Activated CD4-positive, alpha-beta T cell treated with anti-CD3 and anti-CD28 coated beads for 4 hours (primary cell): ENCODE data around the gene DEXI.
"Not testable (repeated sequence)": the region's sequence is repeated elsewhere in the genome, so short reads cannot be mapped to it uniquely, and the experiment has no call there.

Experiments used
- DNase-seq, 2 donors: peaks; one replicate each; pipeline ENCODE4 v3.0.0-alpha.2; 2020

Gene DEXI

DNA sequence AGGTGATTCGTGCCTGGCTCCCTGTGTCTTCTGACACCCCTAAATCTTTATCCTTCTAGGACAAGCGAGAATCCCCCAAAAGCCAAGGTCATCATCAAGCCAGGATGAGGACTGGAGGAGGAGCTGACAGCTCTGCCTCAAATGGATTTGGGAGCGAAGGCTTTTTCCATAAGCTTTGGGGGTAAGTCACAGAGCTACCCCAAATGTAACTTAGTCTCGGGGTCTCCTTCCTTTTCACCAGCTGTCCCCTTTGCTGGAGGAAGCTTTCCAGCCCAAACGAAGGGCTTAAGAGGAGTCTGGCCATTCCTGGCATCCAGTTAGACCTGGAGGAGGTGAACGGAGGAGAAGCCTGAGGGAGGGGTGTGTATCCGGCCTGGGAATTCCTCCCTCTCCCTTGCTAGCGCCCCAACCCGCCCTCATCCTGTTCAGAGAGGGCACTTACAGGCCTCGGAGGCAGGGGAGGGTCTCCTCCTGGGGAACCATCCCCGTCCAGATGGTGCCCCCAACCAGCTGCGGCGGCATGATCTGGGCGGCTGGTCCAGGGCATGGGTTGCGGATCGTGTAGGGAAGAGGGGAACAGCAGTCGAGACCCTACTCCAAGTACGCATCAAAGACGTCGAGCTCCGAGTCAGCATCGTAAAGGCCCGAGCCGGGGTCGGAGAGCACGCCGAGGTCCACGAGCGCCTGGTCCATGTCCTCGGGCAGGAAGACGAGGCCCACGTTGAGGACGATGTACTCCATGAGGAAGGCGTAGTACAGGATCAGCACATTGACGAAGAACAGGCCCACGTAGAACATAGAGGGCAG, 938 bp downstream of the DEXI start:
- DNase-seq = no peak

DNA sequence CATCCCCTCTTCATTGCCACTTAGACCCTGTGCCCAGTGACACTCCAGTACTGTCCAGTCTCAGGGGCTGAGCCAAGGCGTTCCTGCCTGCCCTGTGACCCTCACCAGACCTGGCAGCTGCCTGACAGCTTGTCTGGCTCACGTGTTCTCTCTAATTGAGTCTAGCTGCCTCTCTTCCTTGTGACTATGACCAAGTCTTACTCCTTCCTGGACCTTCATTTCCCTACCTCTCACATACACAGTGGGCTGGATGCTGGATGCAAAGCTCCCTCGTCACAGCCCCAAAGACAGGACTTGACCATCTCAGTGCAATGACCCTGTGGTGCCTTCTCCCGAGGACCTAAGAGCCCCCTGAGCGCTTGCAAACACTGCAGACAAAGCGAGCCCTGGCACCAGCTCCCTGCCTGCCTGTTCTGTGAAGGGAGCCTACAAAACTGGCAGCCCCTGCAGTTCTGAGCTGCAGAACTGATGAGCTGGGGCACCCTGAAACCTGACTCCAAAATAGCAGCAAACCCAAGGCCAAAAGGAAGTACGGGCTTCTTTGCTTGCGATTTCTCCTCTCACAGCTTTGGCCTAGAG, 1.7 kb downstream of the DEXI start:
- DNase-seq = no peak

DNA sequence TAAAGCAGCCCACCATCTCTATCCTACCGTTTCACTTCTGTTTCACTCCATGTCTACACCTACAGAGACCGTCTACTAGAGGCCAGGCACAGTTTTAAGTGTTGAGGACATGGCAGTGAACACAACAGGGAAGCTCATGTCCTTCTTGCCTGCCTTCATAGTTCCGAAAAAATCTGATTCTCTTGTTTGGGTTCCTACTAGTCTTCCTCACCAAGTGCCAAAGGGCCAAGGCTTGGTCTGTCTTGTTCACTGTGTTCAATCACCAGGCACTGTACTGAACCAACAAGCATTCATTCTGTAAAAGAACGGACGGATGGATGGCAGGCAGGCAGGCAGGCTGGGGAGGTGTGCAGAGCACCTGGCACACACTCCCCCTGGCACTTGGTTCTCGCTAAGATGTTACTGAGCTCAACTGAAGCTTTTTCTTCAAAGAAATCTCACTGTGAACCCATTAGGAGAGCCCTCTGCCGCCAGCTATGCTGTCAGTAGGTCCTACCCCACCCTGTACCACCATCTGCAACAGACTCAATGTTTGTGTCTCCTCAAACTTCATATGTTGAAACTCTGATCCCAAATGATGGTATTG, 2.5 kb downstream of the DEXI start:
- no peak for DNase-seq

DNA sequence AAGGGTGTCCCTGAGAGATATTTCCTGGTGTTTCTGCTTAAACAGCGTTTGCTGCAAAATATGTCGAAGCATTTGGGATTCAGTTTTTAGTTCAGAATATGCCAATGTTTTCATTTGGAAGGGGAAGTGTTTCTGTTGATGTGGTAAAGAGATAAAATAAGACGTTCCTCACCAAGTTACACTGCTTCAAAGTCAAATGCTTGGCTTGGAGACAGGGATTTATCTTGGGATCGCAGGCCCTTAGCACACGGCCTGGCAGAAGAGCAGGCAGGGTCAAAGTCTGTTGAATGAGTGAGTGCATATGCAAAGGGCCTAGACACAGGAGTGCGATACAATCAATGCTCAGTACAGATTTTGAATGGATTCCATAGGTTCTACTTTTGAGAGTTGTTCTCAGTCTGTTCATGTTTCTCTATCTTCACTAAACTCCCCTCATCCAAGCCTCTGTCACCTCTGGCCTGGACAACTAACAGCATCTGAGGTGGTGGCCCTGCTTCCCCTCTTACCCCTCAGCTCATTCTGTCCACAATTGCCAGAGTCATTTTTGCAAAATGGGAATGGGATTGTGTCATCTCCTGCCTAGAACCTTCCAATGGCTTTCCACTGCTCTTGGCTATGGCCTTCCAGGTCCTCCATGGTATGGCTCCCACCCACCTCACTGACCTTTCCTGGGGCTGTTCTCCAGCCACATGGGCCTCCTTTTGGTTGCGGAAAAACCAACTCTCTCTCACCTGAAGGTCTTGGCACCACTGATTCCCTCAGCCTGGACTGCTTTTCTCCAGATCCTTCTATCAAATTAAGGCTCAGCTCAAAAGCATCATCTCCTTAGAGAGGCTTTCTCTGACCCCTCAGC, 3.2 kb downstream of the DEXI start:
- DNase-seq = no peak

DNA sequence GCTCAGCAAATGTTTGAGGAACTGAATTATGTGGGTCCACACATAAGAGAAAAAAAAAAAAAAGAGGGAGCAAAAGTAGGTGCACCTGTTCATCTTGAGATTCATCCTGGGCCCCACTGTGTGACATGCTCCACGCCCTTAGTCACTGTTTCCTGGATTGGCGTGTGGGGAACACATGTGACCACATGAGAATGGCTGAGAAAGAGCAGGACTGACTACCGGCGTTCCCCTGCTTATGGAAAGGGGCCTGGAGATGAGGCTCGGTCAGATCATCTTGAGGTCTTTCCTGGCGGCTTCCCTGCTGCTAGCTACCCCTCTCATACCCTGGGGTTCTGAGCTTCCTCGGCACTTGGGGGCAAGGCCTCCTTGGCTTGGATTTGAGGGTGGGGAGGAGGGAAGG, 3.9 kb downstream of the DEXI start:
- peak; percentile 27 to 34 for DNase-seq

DNA sequence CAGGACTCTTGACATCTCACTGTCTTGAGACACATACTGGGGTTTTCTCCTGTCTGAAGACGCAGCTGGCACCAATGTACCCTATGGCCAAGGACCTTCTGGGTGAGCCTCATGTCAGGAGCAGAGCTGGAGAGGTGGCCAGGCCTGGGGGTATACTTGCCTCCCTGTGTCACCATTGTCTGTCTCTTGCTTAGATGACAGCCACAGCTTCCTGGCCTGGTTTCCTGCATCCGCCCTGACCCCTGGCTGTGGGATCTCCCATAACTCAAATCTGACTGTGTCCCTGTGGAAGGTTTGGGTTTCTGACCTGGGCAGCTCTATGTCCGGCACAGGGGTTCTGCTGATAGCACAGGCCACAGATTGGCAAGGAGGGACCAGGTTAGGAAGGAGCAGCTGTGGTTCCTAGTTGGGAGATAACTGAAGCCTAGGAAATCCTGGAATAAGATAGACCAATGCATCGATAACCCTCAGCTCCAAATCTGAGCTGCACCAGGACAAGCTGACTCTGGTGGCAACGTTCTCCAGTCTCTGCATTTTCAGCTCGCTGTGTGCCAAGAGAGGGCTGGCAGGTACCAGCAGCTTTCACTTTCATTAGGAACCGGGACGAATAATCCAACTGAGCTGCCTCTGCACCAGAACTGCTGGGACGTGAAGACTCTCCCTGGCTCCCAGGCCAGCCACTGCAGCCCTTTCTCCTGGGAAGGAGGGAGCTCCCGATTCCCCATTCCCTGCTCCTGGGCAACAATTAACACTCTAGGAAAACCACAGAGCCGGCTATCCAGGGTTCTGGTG, 5.0 kb downstream of the DEXI start:
- DNase-seq = no peak

DNA sequence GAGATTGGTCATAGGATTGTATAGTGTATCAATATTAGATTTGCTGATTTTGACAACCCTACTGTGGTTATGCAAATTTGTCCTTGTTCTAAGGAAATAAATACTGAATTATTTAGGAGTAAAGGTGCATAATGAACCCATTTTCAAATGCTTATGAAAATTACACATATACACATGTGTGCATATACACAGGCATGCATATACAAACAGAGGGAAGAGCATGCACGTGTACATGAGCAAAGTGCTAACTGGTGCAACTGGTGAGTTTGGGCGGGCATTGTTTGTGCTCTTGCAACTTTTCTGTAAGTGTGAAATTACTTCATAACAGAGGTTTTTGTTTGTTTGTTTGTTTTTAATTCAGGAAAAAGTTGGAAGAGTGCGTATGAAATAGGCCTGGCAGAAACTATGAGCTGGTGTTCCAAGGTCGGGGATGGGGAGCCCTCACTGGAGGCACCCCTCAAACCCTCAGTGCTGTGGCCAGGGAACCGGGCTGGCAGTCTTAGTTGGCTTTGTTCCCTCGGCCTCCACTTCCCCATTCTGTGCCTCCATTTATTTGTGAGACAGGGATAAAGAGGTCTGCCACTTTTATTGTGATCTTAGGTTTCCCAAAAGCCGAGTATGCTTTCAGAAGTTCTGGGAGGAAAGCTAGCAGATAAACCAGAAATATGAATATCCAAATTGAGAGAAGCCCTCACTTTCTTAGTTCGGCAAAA, 5.8 kb downstream of the DEXI start:
- DNase-seq = no peak

DNA sequence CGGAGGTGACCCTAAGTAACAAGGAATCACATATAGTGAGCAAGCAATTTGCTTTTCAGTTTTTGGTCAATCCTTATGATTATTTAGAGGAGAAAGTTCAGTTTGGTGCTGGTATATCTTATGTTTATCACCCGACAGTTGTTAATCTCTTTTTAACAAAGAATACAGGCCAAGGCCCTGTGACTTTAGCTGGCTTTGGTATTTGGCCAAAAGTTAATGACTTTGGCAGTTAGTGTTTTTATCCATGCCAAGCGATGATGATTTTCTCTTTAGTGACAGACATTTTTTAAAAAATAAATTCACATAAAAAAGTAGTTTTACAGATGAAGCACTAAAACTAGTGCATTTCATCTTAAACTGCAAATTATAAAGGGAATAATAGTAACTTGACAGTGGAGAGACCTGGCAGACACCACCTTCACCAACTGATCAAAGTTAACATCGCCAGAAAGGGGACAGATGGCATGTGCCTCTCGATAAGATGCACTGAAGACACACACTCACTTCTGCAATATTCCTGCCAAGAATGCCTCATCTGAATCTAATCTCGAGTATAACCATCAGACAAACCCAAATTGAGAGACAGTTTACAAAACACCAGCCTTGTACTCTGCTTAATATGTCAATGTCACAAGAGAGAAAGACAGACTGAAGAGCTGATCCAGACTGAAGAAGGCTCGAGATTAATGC, 6.9 kb downstream of the DEXI start:
- DNase-seq = no peak

DNA sequence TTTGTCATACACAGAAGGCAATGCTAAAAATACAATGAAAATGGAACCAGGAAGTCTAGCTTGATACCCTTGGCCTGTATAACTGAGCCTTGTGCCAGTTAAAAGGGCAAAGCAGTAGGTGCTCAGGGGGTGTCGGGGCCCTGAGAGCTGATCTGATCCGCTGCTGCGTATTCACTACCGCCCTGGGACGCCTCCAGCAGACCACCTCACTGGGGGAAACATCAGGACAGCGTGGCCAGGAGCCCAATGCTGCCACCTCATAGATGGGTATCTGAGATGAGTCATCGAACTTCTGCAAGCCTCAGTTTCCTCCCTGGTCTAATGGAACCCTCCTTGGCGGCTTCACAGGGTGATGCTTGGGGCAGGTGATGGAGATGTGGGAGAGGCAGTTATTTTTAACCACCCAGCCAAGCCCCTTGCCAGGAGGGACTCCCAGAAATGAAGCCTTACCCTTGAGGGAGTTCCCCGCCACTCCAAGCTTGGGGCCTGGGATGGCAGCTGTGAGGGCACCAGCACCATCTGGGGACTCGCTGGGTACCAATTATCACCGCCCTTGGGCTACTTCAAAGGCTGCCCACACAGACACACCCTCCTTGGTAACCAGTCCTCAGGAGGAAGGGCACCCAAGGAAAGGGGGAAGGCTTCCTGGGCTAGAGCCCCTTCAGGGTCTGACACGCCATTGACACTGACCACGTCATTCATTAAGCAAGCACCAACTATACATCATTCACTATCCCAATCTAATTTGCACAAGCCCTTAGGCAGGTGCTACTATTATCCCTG, 7.8 kb downstream of the DEXI start:
- no peak for DNase-seq

DNA sequence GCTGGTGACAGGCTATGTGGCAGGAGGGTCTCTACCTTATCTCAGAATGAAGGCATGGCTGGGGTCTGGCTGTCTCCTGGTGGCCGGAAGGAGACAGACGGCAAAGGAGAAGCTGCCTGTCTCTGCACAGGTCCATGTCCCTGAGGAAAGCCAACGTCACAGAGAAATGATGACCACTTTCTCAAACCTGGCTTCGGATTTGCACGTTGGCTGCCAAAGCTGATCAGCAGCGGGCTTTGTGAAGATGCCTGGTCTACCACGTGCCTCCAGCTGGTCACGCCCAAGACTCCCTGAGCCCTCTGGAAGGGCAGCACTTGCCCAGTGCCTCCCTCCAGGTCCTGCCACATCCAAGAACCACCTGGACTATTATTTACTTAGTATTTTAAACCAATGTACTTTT, 8.4 kb downstream of the DEXI start:
- no peak for DNase-seq

DNA sequence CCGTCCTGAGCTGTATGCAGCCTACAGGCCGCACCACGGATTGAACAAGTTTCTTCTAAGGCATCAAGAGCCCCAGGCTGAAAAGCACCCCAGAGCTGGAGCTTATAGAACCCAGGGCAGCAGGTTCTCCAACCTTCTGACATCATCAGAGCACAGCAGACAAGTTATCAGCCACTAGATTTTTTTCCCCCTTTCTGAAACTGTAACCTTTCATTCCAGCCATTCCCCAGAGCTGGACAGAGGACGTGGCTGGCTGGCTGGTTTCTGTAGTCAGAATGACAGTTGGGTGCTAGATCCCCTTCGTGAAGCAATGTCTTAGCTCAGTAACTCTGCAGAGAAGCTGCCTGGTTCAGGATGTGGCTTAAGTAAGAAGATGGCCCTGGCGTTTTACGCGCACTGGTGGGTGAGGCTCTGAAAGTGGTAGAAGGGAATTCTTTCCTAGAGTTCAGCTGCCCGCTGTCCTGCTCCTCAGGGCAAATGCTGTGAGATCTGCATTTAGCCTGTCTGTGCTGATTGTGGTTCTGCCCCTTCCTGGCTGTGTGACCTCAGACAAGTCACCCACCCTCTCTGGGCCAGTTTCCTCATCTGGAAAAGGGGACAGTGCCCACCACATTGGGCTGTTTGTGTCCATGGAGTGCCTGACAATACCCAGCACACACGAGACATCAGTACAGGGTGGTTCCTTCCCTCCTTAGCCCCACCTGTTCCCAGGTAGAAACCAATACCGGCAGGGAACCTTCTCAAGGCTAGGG, 9.1 kb downstream of the DEXI start:
- no peak for DNase-seq

DNA sequence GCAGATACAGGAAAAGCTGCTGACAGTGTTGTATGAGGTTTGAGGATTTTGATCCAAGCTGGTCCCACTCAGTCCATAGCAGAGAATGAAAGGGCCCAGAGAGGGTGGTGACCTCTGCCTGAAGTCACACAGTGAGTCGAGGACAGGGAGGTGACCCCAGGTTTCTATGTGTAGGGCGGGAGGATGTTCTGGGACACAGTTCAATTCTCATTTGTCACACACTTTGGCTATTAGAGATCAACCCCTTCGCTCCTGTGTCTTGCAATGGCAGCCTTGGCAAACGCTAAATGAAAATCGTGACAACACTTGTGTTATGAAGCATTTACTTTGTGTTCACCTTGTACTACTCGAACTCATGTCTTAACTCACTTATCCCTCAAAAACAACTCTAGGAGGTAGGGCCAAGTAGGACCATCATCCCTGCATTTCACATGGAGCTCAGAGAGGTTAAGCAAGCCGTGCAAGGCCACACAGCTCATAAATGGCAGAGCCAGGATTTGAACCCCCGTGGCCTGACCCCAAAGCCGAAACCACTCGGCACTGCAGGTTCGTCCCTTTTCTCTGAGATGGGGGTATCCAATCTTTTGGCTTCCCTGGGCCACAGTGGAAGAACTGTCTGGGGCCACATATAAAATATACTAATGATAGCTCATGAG, 10.2 kb downstream of the DEXI start:
- DNase-seq = no peak

DNA sequence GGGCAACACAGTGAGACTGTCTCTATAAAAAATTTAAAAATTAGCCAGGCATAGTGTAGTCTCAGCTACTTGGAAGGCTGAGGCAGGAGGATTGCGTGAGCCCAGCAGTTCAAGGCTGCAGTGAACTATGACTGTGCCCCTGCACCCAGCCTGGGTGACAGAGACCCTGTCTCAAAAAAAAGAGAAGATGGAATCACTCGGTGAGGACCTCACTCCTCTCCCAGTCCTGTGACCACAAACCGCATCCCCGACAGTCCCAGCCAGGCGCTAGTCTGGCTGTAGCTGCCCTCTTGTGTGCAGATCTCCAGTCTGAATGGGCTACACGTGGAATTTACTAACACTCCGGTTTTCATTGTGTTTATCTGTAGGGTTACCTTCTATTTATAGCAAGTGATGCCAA, 11.1 kb downstream of the DEXI start:
- DNase-seq = no peak

DNA sequence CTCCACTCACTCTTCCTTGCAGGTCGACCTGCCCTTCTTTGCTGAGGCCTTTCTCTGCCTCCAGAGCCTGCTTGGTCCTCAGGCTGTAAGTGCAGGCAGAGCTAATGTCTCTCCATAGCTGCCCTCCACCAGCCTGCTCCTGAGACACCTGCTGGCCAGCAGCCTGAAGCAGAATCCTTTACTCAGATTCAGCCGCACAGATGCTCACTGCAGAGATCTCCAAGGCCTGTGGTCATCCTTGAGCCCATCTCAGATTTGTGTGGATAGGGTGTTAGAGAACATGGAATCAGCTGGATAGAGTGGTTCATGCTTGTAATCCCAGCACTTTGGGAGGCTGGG, 11.5 kb downstream of the DEXI start:
- DNase-seq = no peak

DNA sequence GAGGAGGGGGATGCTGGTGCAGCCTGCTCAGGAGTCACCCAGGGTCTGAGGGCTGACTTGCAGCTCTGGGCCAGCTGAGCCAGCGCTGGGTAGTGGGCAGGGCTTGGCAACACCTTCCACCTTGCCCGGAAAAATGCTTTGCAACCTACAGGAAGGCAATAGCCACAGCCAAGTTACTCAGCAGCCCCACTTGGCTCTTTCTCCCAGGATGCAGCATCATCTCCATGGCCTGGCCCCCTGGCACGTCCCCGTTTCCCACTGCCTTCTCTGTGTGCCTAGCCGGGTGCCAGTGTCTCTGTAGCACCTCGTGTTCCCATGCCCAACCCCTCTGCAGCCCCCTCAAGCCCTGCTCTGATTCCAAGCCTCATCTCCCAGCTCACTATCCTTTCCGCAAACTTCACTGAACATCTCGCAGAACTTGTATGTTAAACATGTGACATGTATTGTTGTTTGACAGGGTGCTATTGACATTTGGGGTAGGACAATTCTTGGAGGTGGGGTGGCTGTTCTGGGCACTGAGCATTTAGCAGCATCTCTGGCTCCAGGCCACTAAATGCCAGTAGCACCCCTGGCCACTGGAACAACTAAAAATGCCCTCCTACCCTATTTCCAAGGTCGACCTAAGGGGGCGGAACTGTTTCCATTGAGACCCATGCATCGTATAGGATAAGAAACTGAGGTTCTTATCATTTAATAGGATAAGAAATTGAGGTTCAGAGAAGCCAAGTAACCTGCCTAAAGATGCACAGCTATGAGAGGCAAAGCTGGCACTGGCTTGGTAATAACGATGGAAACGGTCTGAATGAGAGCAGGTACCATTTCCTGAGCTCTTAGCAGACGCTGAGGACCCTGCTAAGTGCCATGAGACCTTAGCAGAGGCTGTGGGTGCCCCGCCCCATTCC, 12.2 kb downstream of the DEXI start:
- DNase-seq = no peak

DNA sequence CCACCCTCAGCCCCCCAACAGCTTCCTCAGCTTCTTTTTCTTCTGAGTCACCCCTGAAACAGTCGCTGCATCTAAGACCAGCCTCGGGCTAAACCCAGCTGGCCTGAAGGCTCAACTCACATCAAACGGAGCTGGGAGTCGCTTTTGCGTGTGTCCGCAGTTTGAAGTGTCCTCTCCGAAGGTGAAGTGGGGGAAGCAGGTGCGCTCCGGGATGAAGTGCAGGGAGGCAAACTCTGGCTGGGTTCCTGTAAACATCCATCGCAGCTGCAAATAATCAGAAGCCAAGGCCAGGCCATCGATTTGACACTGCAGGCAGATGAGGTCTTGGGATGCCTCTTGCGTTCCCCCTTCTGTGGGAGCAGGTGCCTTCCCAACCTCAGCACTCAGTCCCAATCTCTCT, 13.2 kb downstream of the DEXI start:
- not testable (repeated sequence) for DNase-seq

DNA sequence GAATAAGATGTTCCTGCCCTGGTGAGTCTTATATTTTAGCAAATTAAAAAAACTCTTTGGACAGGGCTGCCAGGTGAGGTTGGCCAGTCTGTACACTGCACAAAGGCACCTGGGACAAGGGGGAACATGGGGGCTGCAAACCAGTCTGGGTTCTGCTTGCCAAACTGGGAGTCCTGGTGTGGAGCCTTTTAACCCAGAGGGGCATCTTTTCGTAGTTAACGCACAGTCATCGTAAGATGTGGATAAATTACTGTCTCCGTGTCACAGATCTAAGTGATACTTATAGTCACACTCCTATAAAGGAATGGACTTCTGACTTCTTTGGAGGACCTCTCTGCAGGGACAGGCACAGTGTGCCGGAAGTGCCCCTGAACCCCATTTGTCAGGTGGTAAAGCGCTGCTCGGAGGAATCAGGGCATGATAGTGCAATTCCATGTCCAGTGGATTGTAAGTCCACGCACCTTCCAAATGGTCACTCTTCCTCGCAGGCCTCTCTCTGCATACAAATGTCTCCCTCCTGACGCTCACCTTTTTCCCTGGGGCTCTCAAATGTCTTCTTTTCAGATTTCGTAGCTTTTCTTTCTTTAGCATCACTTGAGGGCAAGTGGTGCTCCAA, 14.7 kb downstream of the DEXI start:
- no peak for DNase-seq

DNA sequence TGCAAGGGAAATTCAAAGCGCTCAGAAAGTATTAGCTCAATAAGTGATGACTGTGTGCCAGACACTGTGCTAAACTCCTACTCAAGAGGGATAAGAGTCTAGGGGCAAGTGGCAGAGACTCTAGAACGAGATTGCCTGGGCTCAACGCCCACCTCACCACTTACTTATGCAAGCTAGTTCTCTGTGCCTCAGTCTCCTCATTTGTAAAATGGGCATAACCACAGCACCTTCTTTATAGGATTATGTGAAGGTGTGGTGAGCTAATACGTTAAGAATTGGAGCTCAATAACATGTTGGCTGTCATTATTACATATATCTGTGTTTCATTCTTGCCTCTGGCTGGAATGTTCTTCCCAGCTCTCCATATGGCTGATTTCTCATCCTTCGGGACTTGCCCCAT, 15.4 kb downstream of the DEXI start:
- no peak for DNase-seq
